Activated CD4-positive, alpha-beta T cell treated with anti-CD3 and anti-CD28 coated beads, Interleukin-2, amount 50 U/mL, for 24 hours (primary cell): Measurements from ENCODE around the gene MACROD2.
"Not testable (repeated sequence)": the region's sequence is repeated elsewhere in the genome, so short reads cannot be mapped to it uniquely, and the experiment has no call there.

Experiments used
- DNase-seq, 2 donors: peaks; one replicate each; pipeline ENCODE4 v3.0.0-alpha.2; 2020; ENCODE audit warnings: low read depth in 1 of 2, low spot score in 1 of 2

Gene MACROD2

GRCh38 chr20:15942130-15942529, 1946.8 kb downstream of the MACROD2 start:
- no peak for DNase-seq

DNA sequence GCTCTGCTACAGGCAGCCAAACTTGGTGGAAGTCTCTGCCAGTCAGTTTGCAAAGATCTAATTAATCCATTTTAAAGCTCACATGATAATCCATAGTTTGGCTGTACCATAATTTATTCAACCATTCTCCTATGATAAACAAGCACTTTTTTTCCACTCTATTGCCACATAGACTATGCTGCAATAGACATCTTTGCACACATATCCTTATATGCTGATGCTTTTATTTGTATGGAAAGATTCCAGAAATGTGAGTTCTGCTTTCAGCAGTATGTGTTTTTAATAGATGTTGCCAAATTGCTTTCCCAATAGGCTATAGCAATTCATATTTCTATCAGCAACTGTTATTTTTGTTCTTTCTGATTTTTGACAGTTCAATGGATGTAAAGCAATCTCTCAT, 1950.0 kb downstream of the MACROD2 start:
- no peak for DNase-seq

DNA sequence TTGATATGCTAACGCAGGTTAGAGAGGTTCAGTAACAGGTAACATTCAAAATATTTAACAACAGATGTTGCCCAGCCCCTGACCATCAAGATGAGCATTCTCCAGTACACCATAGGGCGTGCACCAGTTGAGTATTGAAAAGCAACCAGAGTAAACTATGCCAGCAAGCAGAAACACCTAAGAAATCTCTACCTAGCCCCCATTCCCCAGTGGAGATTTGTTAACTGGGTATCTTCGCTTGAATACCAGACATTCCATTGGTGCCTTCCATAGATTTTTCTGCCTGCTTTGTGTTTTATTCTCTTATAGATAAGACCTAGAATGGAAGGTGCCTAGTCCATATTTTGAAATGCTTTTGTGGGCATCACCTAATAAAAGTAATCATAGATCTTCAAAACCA, 1954.1 kb downstream of the MACROD2 start:
- DNase-seq = no peak

DNA sequence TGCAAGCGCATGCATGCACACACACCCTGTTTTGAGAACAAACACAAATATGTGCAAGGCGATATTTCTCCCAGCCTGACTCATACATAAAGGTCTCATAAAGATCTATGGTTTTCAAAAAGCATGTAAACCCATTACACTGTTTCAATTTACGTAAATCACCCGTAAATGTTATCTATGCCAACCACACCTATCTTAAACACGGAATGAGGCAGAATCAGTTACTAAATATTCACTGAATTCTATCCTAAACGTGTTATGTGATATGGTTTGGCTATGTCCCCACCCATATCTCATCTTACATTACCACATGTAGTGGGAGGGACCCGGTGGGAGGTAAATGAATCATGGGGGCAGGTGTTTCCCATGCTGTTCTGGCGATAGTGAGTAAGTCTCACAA, 1956.3 kb downstream of the MACROD2 start:
- DNase-seq = no peak

- DNase-seq = no peak
These were observed 1962.8 kb downstream of the MACROD2 start for GRCh38 chr20:15958142-15958541.

DNA sequence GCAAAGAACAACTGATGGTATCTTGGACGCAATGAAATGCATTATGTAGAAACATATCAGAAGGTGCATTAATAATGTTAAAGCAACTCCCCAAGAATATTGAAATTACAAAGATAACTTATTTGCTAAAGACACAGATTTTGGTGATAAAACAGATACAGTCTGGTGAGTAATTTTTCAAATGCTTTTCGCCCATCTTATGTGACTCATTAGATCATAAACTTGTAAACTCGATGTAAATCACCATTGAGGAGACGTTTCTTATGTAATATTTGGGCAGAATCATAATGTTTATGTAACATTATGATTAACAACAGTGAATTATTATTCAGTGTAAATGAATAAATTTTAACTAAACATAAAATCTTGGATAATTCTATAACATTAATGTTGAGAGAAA, 1969.8 kb downstream of the MACROD2 start:
- no peak for DNase-seq

- DNase-seq = no peak
These were observed 1972.0 kb downstream of the MACROD2 start for GRCh38 chr20:15967334-15967733.

DNA sequence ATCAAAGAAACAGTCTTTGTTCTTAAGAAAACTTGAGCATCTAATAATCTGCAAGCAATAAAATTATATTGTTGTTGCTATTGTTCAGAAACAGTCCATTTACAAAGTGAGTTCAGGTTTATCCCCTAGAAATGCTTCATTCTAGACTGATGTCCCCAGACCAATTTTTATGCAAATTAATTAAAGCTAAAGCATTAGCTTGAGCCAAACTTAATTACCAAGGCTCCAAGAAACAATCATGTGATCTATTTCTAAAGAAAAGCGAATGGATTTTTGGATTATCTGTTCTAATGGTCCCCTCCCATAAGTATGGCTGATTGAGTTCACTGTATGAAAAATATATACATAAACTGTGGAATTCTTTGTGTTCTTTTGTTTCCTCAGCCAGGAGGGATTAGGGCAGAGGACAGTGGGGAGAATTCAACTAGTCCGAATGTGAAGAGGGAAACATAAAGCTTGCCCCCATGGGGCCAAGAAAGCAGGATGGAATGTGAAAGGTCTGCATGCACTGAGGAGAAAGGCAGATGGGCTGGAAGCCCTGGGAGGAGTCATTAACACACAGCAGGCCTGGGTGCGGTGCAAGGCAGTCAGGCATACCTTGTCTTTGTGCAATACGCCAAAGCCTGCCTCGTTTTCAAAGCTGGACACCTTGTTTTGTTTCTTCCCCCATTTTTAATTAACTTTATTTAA, 1980.9 kb downstream of the MACROD2 start:
- no peak for DNase-seq

- no peak for DNase-seq
These were observed 1981.7 kb downstream of the MACROD2 start for GRCh38 chr20:15977026-15977425.

DNA sequence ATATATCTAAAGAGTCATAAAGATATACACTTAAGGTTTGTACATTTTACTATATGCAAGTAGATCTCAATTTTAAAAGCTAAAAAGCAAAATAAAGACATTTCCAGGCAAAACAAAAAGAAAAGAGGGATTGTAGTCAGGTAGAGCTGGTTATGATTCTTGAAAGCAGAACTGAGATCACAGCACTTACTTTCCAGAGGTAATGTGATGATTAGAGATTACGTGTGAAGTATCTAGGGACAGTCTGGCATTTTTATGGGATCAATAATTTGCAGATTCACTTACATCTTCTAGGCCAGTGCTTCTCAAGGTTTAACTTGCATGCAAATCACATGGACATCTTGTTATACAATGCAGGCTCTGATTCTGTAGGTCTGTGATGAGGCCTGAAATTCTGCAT, 1982.4 kb downstream of the MACROD2 start:
- no peak for DNase-seq

- not testable (repeated sequence) for DNase-seq
These were observed 1990.4 kb downstream of the MACROD2 start for GRCh38 chr20:15985494-15986368.

DNA sequence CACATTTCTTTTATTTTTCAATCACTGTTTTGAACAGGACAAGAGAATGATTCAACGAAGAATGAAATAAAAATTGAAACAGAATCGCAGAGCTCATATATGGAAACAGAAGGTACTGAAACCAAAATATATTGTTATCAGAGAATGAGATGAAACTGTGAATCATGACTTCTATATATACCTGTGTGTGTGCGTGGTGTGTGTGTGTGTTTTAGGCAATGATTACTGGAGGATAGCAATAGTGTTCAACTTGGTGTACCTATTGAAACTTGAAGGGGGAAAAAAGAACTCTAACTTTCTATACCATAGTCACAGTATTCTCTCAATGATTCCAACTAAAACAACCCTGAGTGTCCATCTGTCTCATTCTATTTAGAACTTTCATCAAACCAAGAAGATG, 1991.4 kb downstream of the MACROD2 start:
- DNase-seq = no peak

DNA sequence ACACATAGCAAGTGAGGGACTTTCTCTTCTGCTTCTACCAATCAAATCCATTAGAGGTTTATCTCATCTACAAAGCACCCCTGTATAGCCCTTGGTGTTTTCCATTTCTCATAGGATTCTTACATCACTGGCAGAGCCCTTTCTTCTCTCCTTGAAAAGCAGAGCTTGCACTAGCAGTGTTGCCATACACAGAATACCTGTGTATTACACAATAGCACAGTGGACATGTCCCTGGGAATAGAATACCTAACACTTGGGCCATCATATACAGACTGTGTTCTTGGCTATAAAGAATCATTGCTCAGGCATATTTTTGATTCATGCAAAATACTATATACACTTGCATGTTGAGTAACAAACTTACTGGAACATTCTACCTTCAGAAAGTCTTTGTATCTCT, 1996.0 kb downstream of the MACROD2 start:
- no peak for DNase-seq

GRCh38 chr20:15992564-15992963, 1997.2 kb downstream of the MACROD2 start:
- DNase-seq = no peak

DNA sequence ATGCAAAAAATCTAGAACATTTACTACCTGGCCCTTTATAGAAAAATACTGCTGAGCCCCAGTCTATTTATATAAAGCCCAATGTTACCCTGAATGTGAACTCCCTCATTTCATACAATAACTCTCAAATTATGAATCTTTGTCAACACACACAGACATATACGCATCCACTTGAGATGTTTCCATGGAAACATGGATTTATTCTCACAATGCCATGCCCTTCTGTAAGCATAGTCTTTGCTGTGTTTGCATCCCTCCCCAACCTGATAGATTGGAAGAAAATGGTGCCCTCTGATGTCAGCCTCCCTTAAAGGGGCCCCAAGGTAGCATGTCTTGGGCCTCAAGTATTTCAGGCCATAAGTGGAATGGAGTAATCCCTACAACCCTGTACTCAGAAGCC, 2004.8 kb downstream of the MACROD2 start:
- no peak for DNase-seq

- DNase-seq = no peak
These were observed 2006.0 kb downstream of the MACROD2 start for GRCh38 chr20:16001286-16001685.

GRCh38 chr20:16003310-16003709, 2008.0 kb downstream of the MACROD2 start:
- DNase-seq = no peak

- DNase-seq = no peak
These were observed 2009.0 kb downstream of the MACROD2 start for GRCh38 chr20:16004108-16004854.

DNA sequence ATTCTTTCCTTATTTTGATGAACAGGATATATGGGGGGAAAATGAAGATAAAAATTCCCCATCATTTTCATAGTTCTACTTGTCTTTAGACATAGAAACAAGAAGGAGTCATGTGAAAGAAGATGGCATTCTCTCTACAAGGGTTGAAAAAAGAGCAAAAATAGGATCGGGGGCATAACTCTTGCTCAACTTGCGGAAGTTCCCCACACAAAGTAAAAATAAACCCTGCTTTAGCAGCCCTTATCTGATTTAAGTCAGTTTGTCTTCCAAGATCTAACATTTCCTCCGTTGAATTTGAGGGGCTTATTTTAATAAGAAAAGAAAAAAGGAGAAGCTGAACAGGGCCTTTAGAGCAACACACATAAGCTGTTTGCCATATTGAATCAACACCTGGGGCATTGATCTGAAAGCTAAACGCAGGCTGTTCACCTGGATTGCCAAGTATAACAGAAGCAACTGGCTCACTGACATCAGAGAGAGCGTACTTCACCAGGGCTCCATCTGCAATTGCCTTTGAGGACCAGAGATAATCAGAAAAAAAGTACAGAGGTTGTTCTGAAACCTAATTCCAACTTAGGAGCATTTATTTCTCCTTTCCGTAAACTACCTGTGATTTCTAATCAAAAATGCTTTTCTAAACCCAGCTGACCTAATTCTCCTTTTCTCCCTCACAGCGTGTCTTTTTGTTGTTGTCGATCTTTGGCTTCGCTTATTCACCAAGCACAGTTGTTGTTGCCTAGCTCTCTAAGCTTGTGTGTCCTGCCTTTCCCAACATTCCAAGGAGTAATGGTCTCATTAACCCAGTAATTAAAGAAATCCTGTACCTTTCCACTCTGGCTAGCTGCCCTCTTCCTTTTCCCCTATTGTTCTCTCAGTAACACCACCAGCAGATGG, 2010.0 kb downstream of the MACROD2 start:
- no peak for DNase-seq

GRCh38 chr20:16005915-16006493, 2010.7 kb downstream of the MACROD2 start:
- no peak for DNase-seq
